Spleen (tissue), 11 donors: Measurements from ENCODE around the gene KCNF1. TPM values are rescaled to one million over a fixed set of nuclear protein-coding genes. Genes with fewer than 3 reads are reported as not detected.

Experiments used
- DNase-seq: peaks from one replicate; pipeline ENCODE4 v3.0.0-alpha.2; 2020
- H3K27ac ChIP-seq, 8 donors: fragments of 200-600 bp; sonication (generic) in 7 of 8; 1 replicate in 4 of 8; 2 replicates in 4 of 8; pipeline versions ENCODE4 v1.5.0 to v1.8.0; 2016 to 2021; ENCODE audit warnings: inconsistent platforms in 4 of 8, mild to moderate bottlenecking in 4 of 8, moderate library complexity in 1 of 8
- H3K27me3 ChIP-seq, 7 donors: fragments of 200-600 bp; sonication (generic) in 6 of 7; replicated peaks in 1 of 7; 1 replicate in 4 of 7; 2 replicates in 3 of 7; pipeline versions ENCODE4 v1.5.0 to v1.8.0; 2016 to 2021; ENCODE audit warnings: inconsistent platforms in 3 of 7, mild to moderate bottlenecking in 1 of 7
- H3K36me3 ChIP-seq, 6 donors: fragments of 200-600 bp; sonication (generic) in 5 of 6; 1 replicate in 4 of 6; 2 replicates in 2 of 6; pipeline versions ENCODE4 v1.5.0 to v1.8.0; 2016 to 2021; ENCODE audit warnings: inconsistent platforms in 2 of 6
- H3K4me1 ChIP-seq, 6 donors: fragments of 200-600 bp; sonication (generic) in 5 of 6; 1 replicate in 3 of 6; 2 replicates in 3 of 6; pipeline versions ENCODE4 v1.5.0 to v1.8.0; 2016 to 2021; ENCODE audit warnings: inconsistent platforms in 3 of 6
- H3K4me3 ChIP-seq, 8 donors: fragments of 200-600 bp; sonication (generic) in 7 of 8; 1 replicate in 4 of 8; 2 replicates in 4 of 8; pipeline versions ENCODE4 v1.5.0 to v1.8.0; 2016 to 2021; ENCODE audit warnings: inconsistent platforms in 4 of 8, mild to moderate bottlenecking in 4 of 8, moderate library complexity in 2 of 8
- H3K9me3 ChIP-seq, 8 donors: fragments of 200-600 bp; sonication (generic) in 7 of 8; 1 replicate in 4 of 8; 2 replicates in 4 of 8; pipeline versions ENCODE4 v1.5.0 to v1.8.0; 2016 to 2021; ENCODE audit warnings: inconsistent platforms in 4 of 8
- CTCF ChIP-seq, 11 experiments: fragments of 200-600 bp in 7 of 11; fragments of 450-650 bp in 4 of 11; sonication (generic) in 4 of 11; IDR thresholded peaks in 8 of 11; conservative IDR thresholded peaks in 3 of 11; 1 replicate in 7 of 11; 2 replicates in 4 of 11; pipeline versions ENCODE4 v1.4.0 to v1.8.0; 2016 to 2021; ENCODE audit warnings: antibody characterized with exemption in 11 of 11, inconsistent platforms in 4 of 11, mild to moderate bottlenecking in 1 of 11
- POLR2A ChIP-seq, 3 donors: fragments of 450-650 bp; IDR thresholded peaks; one replicate each; pipeline ENCODE4 v1.5.1; 2017; ENCODE audit warnings: antibody characterized with exemption in 3 of 3, mild to moderate bottlenecking in 1 of 3
- POLR2AphosphoS5 ChIP-seq, 3 donors: sonication (generic); formaldehyde crosslinking; IDR thresholded peaks; one replicate each; pipeline ENCODE4 v1.5.1; 2017; ENCODE audit warnings: antibody characterized with exemption in 3 of 3
- WGBS, 5 donors: extraction: QIAGEN DNeasy Blood & Tissue Kit in 3 of 5; methylation state at CpG; one replicate each; pipeline versions ENCODE4 v1.1.5 to v1.1.7; 2013 to 2018; 5-methylcytosine and 5-hydroxymethylcytosine counted together
- intact Hi-C: fragments of 100-400 bp; cut with DNase I; formaldehyde crosslinking; loops from one replicate; pipeline ENCODE4 v1.15.0; 2023; ENCODE audit warnings: low total_unique reads
- polyA plus RNA-seq, 3 donors: library from polyadenylated mRNA; stranded (reverse); fragments of 200-250 nt; gene quantifications; one replicate each; pipeline ENCODE4 v1.2.1, GENCODE V29; 2013
- total RNA-seq, 7 donors: library from RNA; depleted of rRNA in 3 of 7; stranded (reverse); fragments of >200 nt in 3 of 7; fragmentation: NEBNext Ultra II Directional in 4 of 7; extraction: Animal tissue kit (Norgen Biotek cat#: 25700) in 4 of 7; gene quantifications; one replicate each; pipeline versions ENCODE4 v1.1.0 to v1.2.1, GENCODE V29; 2016 to 2021
- donor health status: healthy with polysubstance abuse.
- donor health status: DM: no; HTN: no; CAD: no; lungs with moderate emphysema.
- donor health status: DM: no; HTN: no; CAD: no.
- donor health status: Bipolar disorder and iron deficiency.
- donor health status: healthy.
- donor health status: DM: no; HTN: no; CAD: no.
- donor health status: DM: yes; HTN: yes; CAD: no.

KCNF1 gene
- total and polyA plus RNA-seq, 10 donors: 0.16 to 1.2 (median 0.57) TPM; not detected in 3

DNA sequence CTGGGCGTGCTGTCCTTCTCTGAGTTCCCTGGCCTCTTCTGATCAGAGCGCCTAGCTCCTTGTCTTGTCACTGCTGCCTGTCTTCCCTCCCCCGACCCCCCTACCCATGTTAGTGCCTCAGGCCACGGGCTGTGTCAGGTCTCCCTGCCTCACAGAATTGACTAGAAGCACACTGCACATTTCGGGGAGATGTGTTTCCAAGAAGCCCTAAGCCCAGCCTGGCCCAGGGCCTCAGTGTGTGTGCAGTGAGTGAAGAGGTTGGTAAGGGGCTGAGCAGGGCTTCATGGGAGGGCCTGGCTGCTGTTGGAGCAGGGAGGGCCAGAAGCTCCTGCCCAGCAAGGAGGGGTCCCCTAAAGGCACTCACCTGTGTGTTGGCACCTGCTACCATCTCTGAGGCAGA lies 13.1 kb downstream of the KCNF1 start:
- no peak overlapping the region for H3K27ac ChIP-seq
- H3K4me3 ChIP-seq: no peak overlapping the region
- peak; percentile 59 for DNase-seq
- intact Hi-C loops: no loop called here
- WGBS, 5 donors: 65 to 78% (median 74%) methylated on average over 5 of the region's 5 CpGs
- TF ChIP-seq POLR2AphosphoS5 (IDR thresholded peaks at IDR 0.05) (no peak), CTCF (IDR thresholded peaks at IDR 0.05 in 8 of 11, conservative IDR thresholded peaks at IDR 0.05 in 3 of 11) (no peak)
- H3K9me3 ChIP-seq: no peaks in the 10 kb centered on the region
- H3K27me3 ChIP-seq: peaks cover 0 to 25% (median 3%) of the 10 kb centered on the region in 7 donors
- no peaks in the 10 kb centered on the region for H3K36me3 ChIP-seq
- no peaks in the 10 kb centered on the region for H3K4me1 ChIP-seq

DNA sequence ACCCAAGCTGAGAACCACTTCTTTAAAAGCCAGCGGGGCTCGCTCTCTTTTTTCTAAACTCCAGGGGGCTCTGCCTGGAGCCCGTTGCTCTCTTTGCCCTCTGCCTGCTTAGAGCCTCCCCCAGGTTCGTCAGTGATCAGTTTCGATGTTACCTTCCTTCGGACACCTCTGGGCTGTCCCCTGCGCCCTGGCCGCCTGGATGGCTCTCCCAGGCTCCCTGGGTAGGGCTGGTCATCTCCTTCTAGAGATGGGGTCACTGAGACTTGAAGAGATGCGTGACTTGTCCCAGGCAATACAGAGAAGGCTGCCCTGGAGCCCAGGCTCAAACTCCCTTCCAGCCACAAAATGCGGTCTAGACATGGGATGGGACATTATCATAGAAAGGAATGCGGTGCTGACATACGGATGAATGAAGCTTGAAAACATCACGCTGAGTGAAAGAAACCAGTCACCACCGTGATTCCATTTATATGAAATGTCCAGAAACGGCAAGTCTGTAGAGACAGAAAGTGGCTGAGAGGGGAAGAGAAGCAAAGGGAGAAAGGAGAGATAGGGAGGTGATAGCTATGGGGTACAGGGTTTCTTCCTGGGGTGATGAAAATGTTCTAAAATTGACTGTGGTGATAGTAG lies 14.6 kb downstream of the KCNF1 start:
- Histone ChIP-seq H3K4me1 (no peaks in the 10 kb centered on the region), H3K27ac (no peak overlapping the region), H3K9me3 (no peaks in the 10 kb centered on the region), H3K4me3 (no peak overlapping the region), H3K36me3 (no peaks in the 10 kb centered on the region), H3K27me3 (peaks cover 0 to 31% (median 3%) of the 10 kb centered on the region in 7 donors)
- WGBS, 5 donors: 76 to 77% (median 77%) methylated on average over 15 of the region's 15 CpGs
- DNase-seq: peak; percentile 48
- intact Hi-C loops: no loop called here
- TF ChIP-seq CTCF (IDR thresholded peaks at IDR 0.05 in 8 of 11, conservative IDR thresholded peaks at IDR 0.05 in 3 of 11): no peak
- TF ChIP-seq POLR2A (IDR thresholded peaks at IDR 0.05): no peak
- TF ChIP-seq POLR2AphosphoS5 (IDR thresholded peaks at IDR 0.05): no peak

GRCh38 chr2:10930721-10931516 lies 19.2 kb downstream of the KCNF1 start:
- 72 to 92% (median 81%) methylated on average over 12 of the region's 12 CpGs for WGBS, 5 donors
- H3K4me3 ChIP-seq: no peak overlapping the region
- H3K36me3 ChIP-seq: no peaks in the 10 kb centered on the region
- H3K27ac ChIP-seq: no peak overlapping the region
- DNase-seq: no peak
- H3K9me3 ChIP-seq: no peaks in the 10 kb centered on the region
- intact Hi-C loops: no loop called here
- TF ChIP-seq POLR2AphosphoS5 (IDR thresholded peaks at IDR 0.05) (no peak), CTCF (IDR thresholded peaks at IDR 0.05 in 8 of 11, conservative IDR thresholded peaks at IDR 0.05 in 3 of 11) (no peak), POLR2A (IDR thresholded peaks at IDR 0.05) (no peak)
- H3K27me3 ChIP-seq: peaks cover 0 to 42% (median 3%) of the 10 kb centered on the region in 7 donors
- H3K4me1 ChIP-seq: no peaks in the 10 kb centered on the region

DNA sequence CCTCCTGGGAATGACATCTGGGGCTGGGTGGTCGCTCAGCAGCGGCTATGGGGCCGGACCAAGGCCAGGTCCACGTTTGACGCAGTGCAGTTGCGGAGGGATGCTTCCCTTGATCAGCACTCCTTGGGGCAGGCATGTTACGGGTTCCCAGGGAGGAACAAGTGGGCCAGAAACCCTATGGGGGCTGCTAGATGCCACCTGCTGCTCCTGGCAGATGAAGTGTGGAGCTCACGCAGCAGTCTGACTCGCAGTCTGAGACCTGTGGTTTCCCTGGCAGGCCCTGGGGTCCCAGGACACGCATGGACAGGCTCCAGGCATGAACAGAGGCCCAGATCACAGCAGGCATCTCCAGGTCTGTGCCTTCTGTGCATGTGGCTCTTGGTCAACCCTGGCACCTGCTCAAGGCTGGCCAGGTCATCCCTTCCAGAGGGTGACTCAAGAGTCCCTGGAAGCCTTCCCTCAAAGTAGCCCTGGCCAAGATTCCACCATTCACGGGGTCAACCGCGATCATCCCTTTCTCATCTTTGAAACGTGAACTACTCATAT lies 20.0 kb downstream of the KCNF1 start:
- Histone ChIP-seq H3K4me3 (no peak overlapping the region), H3K4me1 (no peaks in the 10 kb centered on the region), H3K27me3 (peaks cover 0 to 37% (median 0%) of the 10 kb centered on the region in 7 donors), H3K36me3 (no peaks in the 10 kb centered on the region), H3K9me3 (no peaks in the 10 kb centered on the region), H3K27ac (no peak overlapping the region)
- peak; percentile 59 for DNase-seq
- intact Hi-C loops: no loop called here
- TF ChIP-seq POLR2AphosphoS5 (IDR thresholded peaks at IDR 0.05) (no peak), CTCF (IDR thresholded peaks at IDR 0.05 in 8 of 11, conservative IDR thresholded peaks at IDR 0.05 in 3 of 11) (no peak), POLR2A (IDR thresholded peaks at IDR 0.05) (no peak)
- 82 to 91% (median 88%) methylated on average over 12 to 14 of the region's 14 CpGs for WGBS, 5 donors
